ENCODE data around the gene SLC30A10.
A peak's percentile ranks its signal among the peaks of the same experiment; 100 is the strongest.
"Not testable (repeated sequence)": the region's sequence is repeated elsewhere in the genome, so short reads cannot be mapped to it uniquely, and the experiment has no call there.

The SLC30A10 gene

GRCh38 chr1:219954052-219954451 is 25.7 kb upstream of the SLC30A10 start:
- H3K36me3 ChIP-seq (ENCODE audit: insufficient read depth, low read length), result no peaks in the 10 kb centered on the region
- no peaks in the 10 kb centered on the region for H3K4me1 ChIP-seq (ENCODE audit: insufficient read depth, low read length)
- H3K9me3 ChIP-seq (ENCODE audit: insufficient read depth, low read depth, low read length), result no peaks in the 10 kb centered on the region
- no peaks in the 10 kb centered on the region for H3K27me3 ChIP-seq (ENCODE audit: insufficient read depth, low read length)
- WGBS, result 95% methylated on average over 6 of the region's 6 CpGs
- H3K9ac ChIP-seq (ENCODE audit: low read depth, low read length), result no peak overlapping the region
- H3K4me3 ChIP-seq (ENCODE audit: low read length), result no peak overlapping the region
- no peak overlapping the region for H3K27ac ChIP-seq (ENCODE audit: low read depth, low read length)

GRCh38 chr1:219952361-219952760 is 24.0 kb upstream of the SLC30A10 start:
- Histone ChIP-seq H3K4me3 (ENCODE audit: low read length) (no peak overlapping the region), H3K36me3 (ENCODE audit: insufficient read depth, low read length) (no peaks in the 10 kb centered on the region), H3K4me1 (ENCODE audit: insufficient read depth, low read length) (no peaks in the 10 kb centered on the region), H3K9me3 (ENCODE audit: insufficient read depth, low read depth, low read length) (no peaks in the 10 kb centered on the region), H3K27ac (ENCODE audit: low read depth, low read length) (no peak overlapping the region), H3K27me3 (ENCODE audit: insufficient read depth, low read length) (no peaks in the 10 kb centered on the region), H3K9ac (ENCODE audit: low read depth, low read length) (no peak overlapping the region)

GRCh38 chr1:219949227-219949626 is 20.9 kb upstream of the SLC30A10 start:
- H3K4me3 ChIP-seq (ENCODE audit: low read length), result not testable (repeated sequence)

GRCh38 chr1:219948766-219949165 is 20.4 kb upstream of the SLC30A10 start:
- not testable (repeated sequence) for H3K9ac ChIP-seq (ENCODE audit: low read depth, low read length); H3K36me3 ChIP-seq (ENCODE audit: insufficient read depth, low read length); H3K27ac ChIP-seq (ENCODE audit: low read depth, low read length); H3K4me1 ChIP-seq (ENCODE audit: insufficient read depth, low read length); H3K4me3 ChIP-seq (ENCODE audit: low read length); H3K27me3 ChIP-seq (ENCODE audit: insufficient read depth, low read length); H3K9me3 ChIP-seq (ENCODE audit: insufficient read depth, low read depth, low read length)
- 94% methylated on average over 3 of the region's 3 CpGs for WGBS

More at GRCh38 chr1:219949227-219949626, 20.9 kb upstream of the SLC30A10 start:
- not testable (repeated sequence) for H3K9me3 ChIP-seq (ENCODE audit: insufficient read depth, low read depth, low read length); H3K4me1 ChIP-seq (ENCODE audit: insufficient read depth, low read length); H3K36me3 ChIP-seq (ENCODE audit: insufficient read depth, low read length); H3K27me3 ChIP-seq (ENCODE audit: insufficient read depth, low read length); H3K9ac ChIP-seq (ENCODE audit: low read depth, low read length); H3K27ac ChIP-seq (ENCODE audit: low read depth, low read length)
- whole genome bisulfite sequencing, result 100% methylated on average over 1 of the region's 5 CpGs

GRCh38 chr1:219945795-219946194 is 17.4 kb upstream of the SLC30A10 start:
- H3K27ac ChIP-seq (ENCODE audit: low read depth, low read length), result no peak overlapping the region
- H3K4me3 ChIP-seq (ENCODE audit: low read length), result no peak overlapping the region
- no peaks in the 10 kb centered on the region for H3K36me3 ChIP-seq (ENCODE audit: insufficient read depth, low read length)
- no peaks in the 10 kb centered on the region for H3K4me1 ChIP-seq (ENCODE audit: insufficient read depth, low read length)
- H3K9me3 ChIP-seq (ENCODE audit: insufficient read depth, low read depth, low read length), result no peaks in the 10 kb centered on the region
- no peak overlapping the region for H3K9ac ChIP-seq (ENCODE audit: low read depth, low read length)
- H3K27me3 ChIP-seq (ENCODE audit: insufficient read depth, low read length), result no peaks in the 10 kb centered on the region

GRCh38 chr1:219941179-219942118 is 13.1 kb upstream of the SLC30A10 start:
- no peaks in the 10 kb centered on the region for H3K36me3 ChIP-seq (ENCODE audit: insufficient read depth, low read length)
- no peak overlapping the region for H3K4me3 ChIP-seq (ENCODE audit: low read length)
- H3K27me3 ChIP-seq (ENCODE audit: insufficient read depth, low read length), result no peaks in the 10 kb centered on the region
- H3K27ac ChIP-seq (ENCODE audit: low read depth, low read length), result no peak overlapping the region
- 94% methylated on average over 2 of the region's 2 CpGs for WGBS
- no peaks in the 10 kb centered on the region for H3K4me1 ChIP-seq (ENCODE audit: insufficient read depth, low read length)
- no peaks in the 10 kb centered on the region for H3K9me3 ChIP-seq (ENCODE audit: insufficient read depth, low read depth, low read length)
- no peak overlapping the region for H3K9ac ChIP-seq (ENCODE audit: low read depth, low read length)

GRCh38 chr1:219940707-219941106 is 12.3 kb upstream of the SLC30A10 start:
- H3K27me3 ChIP-seq (ENCODE audit: insufficient read depth, low read length), result no peaks in the 10 kb centered on the region
- H3K4me1 ChIP-seq (ENCODE audit: insufficient read depth, low read length), result no peaks in the 10 kb centered on the region
- no peaks in the 10 kb centered on the region for H3K9me3 ChIP-seq (ENCODE audit: insufficient read depth, low read depth, low read length)
- no peak overlapping the region for H3K27ac ChIP-seq (ENCODE audit: low read depth, low read length)
- no peaks in the 10 kb centered on the region for H3K36me3 ChIP-seq (ENCODE audit: insufficient read depth, low read length)
- H3K9ac ChIP-seq (ENCODE audit: low read depth, low read length), result no peak overlapping the region
- 64% methylated on average over 3 of the region's 3 CpGs for WGBS
- H3K4me3 ChIP-seq (ENCODE audit: low read length), result no peak overlapping the region

GRCh38 chr1:219938706-219939105 is 10.3 kb upstream of the SLC30A10 start:
- Histone ChIP-seq H3K27me3 (ENCODE audit: insufficient read depth, low read length) (no peaks in the 10 kb centered on the region), H3K9ac (ENCODE audit: low read depth, low read length) (no peak overlapping the region), H3K36me3 (ENCODE audit: insufficient read depth, low read length) (no peaks in the 10 kb centered on the region), H3K9me3 (ENCODE audit: insufficient read depth, low read depth, low read length) (no peaks in the 10 kb centered on the region), H3K4me1 (ENCODE audit: insufficient read depth, low read length) (no peaks in the 10 kb centered on the region), H3K27ac (ENCODE audit: low read depth, low read length) (no peak overlapping the region), H3K4me3 (ENCODE audit: low read length) (no peak overlapping the region)
- 74% methylated on average over 2 of the region's 2 CpGs for WGBS

- not testable (repeated sequence) for H3K27ac ChIP-seq (ENCODE audit: low read depth, low read length); H3K9me3 ChIP-seq (ENCODE audit: insufficient read depth, low read depth, low read length); H3K9ac ChIP-seq (ENCODE audit: low read depth, low read length); H3K4me1 ChIP-seq (ENCODE audit: insufficient read depth, low read length); H3K36me3 ChIP-seq (ENCODE audit: insufficient read depth, low read length); H3K27me3 ChIP-seq (ENCODE audit: insufficient read depth, low read length); H3K4me3 ChIP-seq (ENCODE audit: low read length)
- WGBS, result 94% methylated on average over 11 of the region's 11 CpGs
Measured at GRCh38 chr1:219933763-219934162, 5.4 kb upstream of the SLC30A10 start.

- Histone ChIP-seq H3K9me3 (ENCODE audit: insufficient read depth, low read depth, low read length) (no peaks in the 10 kb centered on the region), H3K4me1 (ENCODE audit: insufficient read depth, low read length) (no peaks in the 10 kb centered on the region), H3K4me3 (ENCODE audit: low read length) (no peak overlapping the region), H3K27me3 (ENCODE audit: insufficient read depth, low read length) (peaks cover 33% of the 10 kb centered on the region), H3K27ac (ENCODE audit: low read depth, low read length) (no peak overlapping the region), H3K9ac (ENCODE audit: low read depth, low read length) (no peak overlapping the region), H3K36me3 (ENCODE audit: insufficient read depth, low read length) (no peaks in the 10 kb centered on the region)
Measured at GRCh38 chr1:219931033-219931432, 2.7 kb upstream of the SLC30A10 start.

- no peaks in the 10 kb centered on the region for H3K4me1 ChIP-seq (ENCODE audit: insufficient read depth, low read length)
- no peak overlapping the region for H3K9ac ChIP-seq (ENCODE audit: low read depth, low read length)
- H3K9me3 ChIP-seq (ENCODE audit: insufficient read depth, low read depth, low read length), result no peaks in the 10 kb centered on the region
- WGBS, result 52% methylated on average over 13 of the region's 13 CpGs
- no peaks in the 10 kb centered on the region for H3K36me3 ChIP-seq (ENCODE audit: insufficient read depth, low read length)
- peaks cover 34% of the 10 kb centered on the region for H3K27me3 ChIP-seq (ENCODE audit: insufficient read depth, low read length)
- peak overlapping the region; percentile 72 for H3K4me3 ChIP-seq (ENCODE audit: low read length)
- no peak overlapping the region for H3K27ac ChIP-seq (ENCODE audit: low read depth, low read length)
Measured at GRCh38 chr1:219928791-219929118, 398 bp upstream of the SLC30A10 start.

Data from HUES64 (cell line).